NCI-H82 treated with DMSO at 0.1 percent for 48 hours (cell line): ENCODE results near the gene ATG2A.

Experiments
- DNase-seq: peaks from one replicate; lab custom pipeline; 2025; ENCODE audit not compliant: unreplicated experiment; lab: John Stamatoyannopoulos, UW

The ATG2A gene

GRCh38 chr11:64905516-64906313 lies 11.3 kb downstream of the ATG2A start:
- no peak for DNase-seq

- no peak for DNase-seq
Observed at GRCh38 chr11:64903291-64903833, 13.6 kb downstream of the ATG2A start.

GRCh38 chr11:64902102-64902900 lies 14.7 kb downstream of the ATG2A start:
- DNase-seq, result no peak

GRCh38 chr11:64900774-64901173 lies 16.2 kb downstream of the ATG2A start:
- no peak for DNase-seq

GRCh38 chr11:64900263-64900678 lies 16.7 kb downstream of the ATG2A start:
- DNase-seq, result no peak

- DNase-seq, result no peak
Observed at GRCh38 chr11:64898541-64898940, 18.5 kb downstream of the ATG2A start.

GRCh38 chr11:64898076-64898445 lies 18.9 kb downstream of the ATG2A start:
- no peak for DNase-seq

- DNase-seq, result no peak
Observed at GRCh38 chr11:64897381-64898075, 19.5 kb downstream of the ATG2A start.

GRCh38 chr11:64896448-64897022 lies 20.5 kb downstream of the ATG2A start:
- DNase-seq, result no peak

- DNase-seq, result no peak
Observed at GRCh38 chr11:64894812-64895452, 22.1 kb downstream of the ATG2A start.

- DNase-seq, result peak; percentile 4
Observed at GRCh38 chr11:64894070-64894811, 22.8 kb downstream of the ATG2A start.

GRCh38 chr11:64893194-64894069 lies 23.6 kb downstream of the ATG2A start:
- no peak for DNase-seq

GRCh38 chr11:64892838-64893193 lies 24.2 kb downstream of the ATG2A start:
- no peak for DNase-seq

- no peak for DNase-seq
Observed at GRCh38 chr11:64892411-64892831, 24.6 kb downstream of the ATG2A start.

- DNase-seq, result no peak
Observed at GRCh38 chr11:64891880-64892279, 25.1 kb downstream of the ATG2A start.

GRCh38 chr11:64891215-64891848 lies 25.7 kb downstream of the ATG2A start:
- no peak for DNase-seq

- DNase-seq, result no peak
Observed at GRCh38 chr11:64890522-64890939, 26.5 kb downstream of the ATG2A start.

GRCh38 chr11:64888729-64889511 lies 28.1 kb downstream of the ATG2A start:
- DNase-seq, result no peak
